Measurements from ENCODE around the gene HLF.

The HLF gene

GRCh38 chr17:55341432-55341831 lies 76.7 kb downstream of the HLF start:
- peaks cover 14% of the 10 kb centered on the region in 2 experiments for H3K27me3 ChIP-seq (ENCODE audit: control insufficient read depth in 1 of 2, insufficient read depth in 1 of 2, low read length in 2 of 2)
- H3K4ac ChIP-seq (ENCODE audit: low read depth in 1 of 2, low read length in 2 of 2): no peak overlapping the region
- H3K4me3 ChIP-seq (ENCODE audit: insufficient read depth in 1 of 2, low read depth in 1 of 2, low read length in 2 of 2): no peak overlapping the region
- H3K27ac ChIP-seq (ENCODE audit: low read length, poor library complexity, severe bottlenecking): no peak overlapping the region
- 71% methylated on average over 4 of the region's 5 CpGs for WGBS
- no peak overlapping the region for H2BK15ac ChIP-seq (ENCODE audit: low read depth, poor library complexity, severe bottlenecking)
- no peaks in the 10 kb centered on the region for H3K4me1 ChIP-seq (ENCODE audit: control insufficient read depth, insufficient read depth, low read depth, low read length)
- no peak overlapping the region for H3K4me2 ChIP-seq (ENCODE audit: low read length, poor library complexity, severe bottlenecking)
- no peak overlapping the region for H4K91ac ChIP-seq (ENCODE audit: low read length)
- no peak overlapping the region for H3K14ac ChIP-seq (ENCODE audit: low read length in 2 of 2)
- H4K8ac ChIP-seq (ENCODE audit: low read length): no peak overlapping the region
- H2BK120ac ChIP-seq (ENCODE audit: low read depth, low read length): no peak overlapping the region
- no peak overlapping the region for H2AFZ ChIP-seq (ENCODE audit: low read depth, low read length)
- H3K18ac ChIP-seq (ENCODE audit: low read depth in 1 of 2, low read length in 2 of 2): no peak overlapping the region
- no peaks in the 10 kb centered on the region for H3K79me1 ChIP-seq (replicated peaks; ENCODE audit: low read length, poor library complexity, severe bottlenecking)
- H3K23ac ChIP-seq (ENCODE audit: low read length in 2 of 2): no peak overlapping the region
- H3K9ac ChIP-seq (ENCODE audit: low read length): no peak overlapping the region
- DNase-seq: no peak
- H2BK12ac ChIP-seq (ENCODE audit: low read length in 2 of 2): no peak overlapping the region
- H2AK5ac ChIP-seq (ENCODE audit: low read length, severe bottlenecking): no peak overlapping the region
- no peaks in the 10 kb centered on the region for H3K36me3 ChIP-seq (ENCODE audit: control insufficient read depth in 1 of 2, insufficient read depth in 2 of 2, low read depth in 1 of 2, low read length in 2 of 2)
- H2BK5ac ChIP-seq (ENCODE audit: low read depth, low read length, poor library complexity, severe bottlenecking): no peak overlapping the region
- no peaks in the 10 kb centered on the region for H3K9me3 ChIP-seq (ENCODE audit: control insufficient read depth, low read length)

- Histone ChIP-seq H3K4me1 (ENCODE audit: control insufficient read depth, insufficient read depth, low read depth, low read length) (no peaks in the 10 kb centered on the region), H3K14ac (ENCODE audit: low read length in 2 of 2) (no peak overlapping the region), H2AK5ac (ENCODE audit: low read length, severe bottlenecking) (no peak overlapping the region), H3K18ac (ENCODE audit: low read depth in 1 of 2, low read length in 2 of 2) (no peak overlapping the region), H2AFZ (ENCODE audit: low read depth, low read length) (no peak overlapping the region), H3K9ac (ENCODE audit: low read length) (no peak overlapping the region), H3K4ac (ENCODE audit: low read depth in 1 of 2, low read length in 2 of 2) (no peak overlapping the region), H3K36me3 (ENCODE audit: control insufficient read depth in 1 of 2, insufficient read depth in 2 of 2, low read depth in 1 of 2, low read length in 2 of 2) (no peaks in the 10 kb centered on the region), H2BK5ac (ENCODE audit: low read depth, low read length, poor library complexity, severe bottlenecking) (no peak overlapping the region), H2BK15ac (ENCODE audit: low read depth, poor library complexity, severe bottlenecking) (no peak overlapping the region), H4K91ac (ENCODE audit: low read length) (no peak overlapping the region), H3K9me3 (ENCODE audit: control insufficient read depth, low read length) (no peaks in the 10 kb centered on the region), H3K23ac (ENCODE audit: low read length in 2 of 2) (no peak overlapping the region), H3K4me3 (ENCODE audit: insufficient read depth in 1 of 2, low read depth in 1 of 2, low read length in 2 of 2) (no peak overlapping the region), H4K8ac (ENCODE audit: low read length) (no peak overlapping the region), H3K79me1 (replicated peaks; ENCODE audit: low read length, poor library complexity, severe bottlenecking) (no peaks in the 10 kb centered on the region), H2BK12ac (ENCODE audit: low read length in 2 of 2) (no peak overlapping the region), H2BK120ac (ENCODE audit: low read depth, low read length) (no peak overlapping the region), H3K27ac (ENCODE audit: low read length, poor library complexity, severe bottlenecking) (no peak overlapping the region), H3K27me3 (ENCODE audit: control insufficient read depth in 1 of 2, insufficient read depth in 1 of 2, low read length in 2 of 2) (peaks cover 14% of the 10 kb centered on the region in 2 experiments), H3K4me2 (ENCODE audit: low read length, poor library complexity, severe bottlenecking) (no peak overlapping the region)
- WGBS: 87% methylated on average over 6 of the region's 6 CpGs
- no peak for DNase-seq
These were observed 78.2 kb downstream of the HLF start for GRCh38 chr17:55342800-55343585.

- H3K14ac ChIP-seq (ENCODE audit: low read length in 2 of 2): no peak overlapping the region
- no peak overlapping the region for H3K4ac ChIP-seq (ENCODE audit: low read depth in 1 of 2, low read length in 2 of 2)
- H3K79me1 ChIP-seq (replicated peaks; ENCODE audit: low read length, poor library complexity, severe bottlenecking): no peaks in the 10 kb centered on the region
- no peak overlapping the region for H3K23ac ChIP-seq (ENCODE audit: low read length in 2 of 2)
- H3K18ac ChIP-seq (ENCODE audit: low read depth in 1 of 2, low read length in 2 of 2): no peak overlapping the region
- H4K8ac ChIP-seq (ENCODE audit: low read length): no peak overlapping the region
- H3K4me1 ChIP-seq (ENCODE audit: control insufficient read depth, insufficient read depth, low read depth, low read length): no peaks in the 10 kb centered on the region
- 80% methylated on average over 2 of the region's 4 CpGs for WGBS
- no peak overlapping the region for H2BK12ac ChIP-seq (ENCODE audit: low read length in 2 of 2)
- H3K4me3 ChIP-seq (ENCODE audit: insufficient read depth in 1 of 2, low read depth in 1 of 2, low read length in 2 of 2): no peak overlapping the region
- no peak overlapping the region for H2AFZ ChIP-seq (ENCODE audit: low read depth, low read length)
- H3K9ac ChIP-seq (ENCODE audit: low read length): no peak overlapping the region
- no peak for DNase-seq
- no peak overlapping the region for H3K27ac ChIP-seq (ENCODE audit: low read length, poor library complexity, severe bottlenecking)
- no peak overlapping the region for H4K91ac ChIP-seq (ENCODE audit: low read length)
- H2BK120ac ChIP-seq (ENCODE audit: low read depth, low read length): no peak overlapping the region
- H3K36me3 ChIP-seq (ENCODE audit: control insufficient read depth in 1 of 2, insufficient read depth in 2 of 2, low read depth in 1 of 2, low read length in 2 of 2): no peaks in the 10 kb centered on the region
- H3K9me3 ChIP-seq (ENCODE audit: control insufficient read depth, low read length): no peaks in the 10 kb centered on the region
- no peak overlapping the region for H3K4me2 ChIP-seq (ENCODE audit: low read length, poor library complexity, severe bottlenecking)
- no peak overlapping the region for H2AK5ac ChIP-seq (ENCODE audit: low read length, severe bottlenecking)
- H2BK5ac ChIP-seq (ENCODE audit: low read depth, low read length, poor library complexity, severe bottlenecking): no peak overlapping the region
- no peak overlapping the region for H2BK15ac ChIP-seq (ENCODE audit: low read depth, poor library complexity, severe bottlenecking)
- H3K27me3 ChIP-seq (ENCODE audit: control insufficient read depth in 1 of 2, insufficient read depth in 1 of 2, low read length in 2 of 2): peaks cover 7 to 13% of the 10 kb centered on the region in 2 experiments
These were observed 79.2 kb downstream of the HLF start for GRCh38 chr17:55343900-55344513.

GRCh38 chr17:55344514-55344997 lies 79.8 kb downstream of the HLF start:
- H3K18ac ChIP-seq (ENCODE audit: low read depth in 1 of 2, low read length in 2 of 2): no peak overlapping the region
- H3K4me1 ChIP-seq (ENCODE audit: control insufficient read depth, insufficient read depth, low read depth, low read length): no peaks in the 10 kb centered on the region
- H3K4me2 ChIP-seq (ENCODE audit: low read length, poor library complexity, severe bottlenecking): no peak overlapping the region
- H2BK15ac ChIP-seq (ENCODE audit: low read depth, poor library complexity, severe bottlenecking): no peak overlapping the region
- no peak overlapping the region for H3K23ac ChIP-seq (ENCODE audit: low read length in 2 of 2)
- H4K8ac ChIP-seq (ENCODE audit: low read length): no peak overlapping the region
- H2AK5ac ChIP-seq (ENCODE audit: low read length, severe bottlenecking): no peak overlapping the region
- no peak overlapping the region for H3K9ac ChIP-seq (ENCODE audit: low read length)
- no peak overlapping the region for H2BK12ac ChIP-seq (ENCODE audit: low read length in 2 of 2)
- peaks cover 2 to 8% of the 10 kb centered on the region in 2 experiments for H3K27me3 ChIP-seq (ENCODE audit: control insufficient read depth in 1 of 2, insufficient read depth in 1 of 2, low read length in 2 of 2)
- 88% methylated on average over 3 of the region's 3 CpGs for WGBS
- no peak for DNase-seq
- no peak overlapping the region for H3K27ac ChIP-seq (ENCODE audit: low read length, poor library complexity, severe bottlenecking)
- no peak overlapping the region for H3K4me3 ChIP-seq (ENCODE audit: insufficient read depth in 1 of 2, low read depth in 1 of 2, low read length in 2 of 2)
- no peak overlapping the region for H3K4ac ChIP-seq (ENCODE audit: low read depth in 1 of 2, low read length in 2 of 2)
- no peaks in the 10 kb centered on the region for H3K36me3 ChIP-seq (ENCODE audit: control insufficient read depth in 1 of 2, insufficient read depth in 2 of 2, low read depth in 1 of 2, low read length in 2 of 2)
- H3K79me1 ChIP-seq (replicated peaks; ENCODE audit: low read length, poor library complexity, severe bottlenecking): no peaks in the 10 kb centered on the region
- no peaks in the 10 kb centered on the region for H3K9me3 ChIP-seq (ENCODE audit: control insufficient read depth, low read length)
- no peak overlapping the region for H3K14ac ChIP-seq (ENCODE audit: low read length in 2 of 2)
- H4K91ac ChIP-seq (ENCODE audit: low read length): no peak overlapping the region
- H2BK5ac ChIP-seq (ENCODE audit: low read depth, low read length, poor library complexity, severe bottlenecking): no peak overlapping the region
- no peak overlapping the region for H2AFZ ChIP-seq (ENCODE audit: low read depth, low read length)
- H2BK120ac ChIP-seq (ENCODE audit: low read depth, low read length): no peak overlapping the region

All from mesenchymal stem cell (in vitro differentiated cells and primary cell).